Measurements from ENCODE around the gene C19orf25. TPM values are rescaled to one million over a fixed set of nuclear protein-coding genes. Genes with fewer than 3 reads are reported as not detected.
"Not testable (repeated sequence)": the region's sequence is repeated elsewhere in the genome, so short reads cannot be mapped to it uniquely, and the experiment has no call there.

Gene C19orf25
- total RNA-seq, 2 donors from 2014 or later = 54.0 to 93.0 TPM

DNA sequence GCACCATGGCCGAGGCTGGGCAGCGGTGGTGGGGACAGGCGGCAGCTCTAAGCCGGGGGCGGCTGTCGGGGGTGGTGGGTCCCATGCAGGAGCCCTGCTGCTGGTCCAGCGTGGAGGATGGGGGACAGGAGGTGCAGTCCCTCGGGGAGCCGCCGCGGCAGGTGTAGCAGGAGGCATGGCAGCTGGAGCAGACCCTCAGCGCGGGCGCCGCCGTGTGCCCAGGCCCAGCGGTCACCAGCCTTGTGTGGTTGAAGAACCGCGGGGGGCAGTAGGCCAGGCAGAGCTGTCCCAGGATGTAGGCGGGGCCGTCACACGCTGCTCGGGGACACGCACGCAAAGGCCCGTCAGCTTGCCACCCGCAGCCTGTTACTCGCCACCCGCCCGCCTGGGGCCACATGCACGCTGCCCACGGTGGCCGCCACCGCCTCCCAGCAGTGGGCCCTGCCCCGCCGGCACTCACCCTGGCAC lies 2.9 kb upstream of the C19orf25 start:
- no peaks in the 10 kb centered on the region for H3K4me1 ChIP-seq (replicated peaks)
- WGBS = 88% methylated on average over 27 of the region's 36 CpGs
- no peaks in the 10 kb centered on the region for H3K36me3 ChIP-seq
- no peak overlapping the region for H3K27ac ChIP-seq
- no peaks in the 10 kb centered on the region for H3K9me3 ChIP-seq
- H3K27me3 ChIP-seq (replicated peaks; ENCODE audit: insufficient read depth) = no peaks in the 10 kb centered on the region
- no peak for TF ChIP-seq POLR2AphosphoS5 (IDR thresholded peaks at IDR 0.05)
- TF ChIP-seq, protein P1, sequence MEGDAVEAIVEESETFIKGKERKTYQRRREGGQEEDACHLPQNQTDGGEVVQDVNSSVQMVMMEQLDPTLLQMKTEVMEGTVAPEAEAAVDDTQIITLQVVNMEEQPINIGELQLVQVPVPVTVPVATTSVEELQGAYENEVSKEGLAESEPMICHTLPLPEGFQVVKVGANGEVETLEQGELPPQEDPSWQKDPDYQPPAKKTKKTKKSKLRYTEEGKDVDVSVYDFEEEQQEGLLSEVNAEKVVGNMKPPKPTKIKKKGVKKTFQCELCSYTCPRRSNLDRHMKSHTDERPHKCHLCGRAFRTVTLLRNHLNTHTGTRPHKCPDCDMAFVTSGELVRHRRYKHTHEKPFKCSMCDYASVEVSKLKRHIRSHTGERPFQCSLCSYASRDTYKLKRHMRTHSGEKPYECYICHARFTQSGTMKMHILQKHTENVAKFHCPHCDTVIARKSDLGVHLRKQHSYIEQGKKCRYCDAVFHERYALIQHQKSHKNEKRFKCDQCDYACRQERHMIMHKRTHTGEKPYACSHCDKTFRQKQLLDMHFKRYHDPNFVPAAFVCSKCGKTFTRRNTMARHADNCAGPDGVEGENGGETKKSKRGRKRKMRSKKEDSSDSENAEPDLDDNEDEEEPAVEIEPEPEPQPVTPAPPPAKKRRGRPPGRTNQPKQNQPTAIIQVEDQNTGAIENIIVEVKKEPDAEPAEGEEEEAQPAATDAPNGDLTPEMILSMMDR (IDR thresholded peaks at IDR 0.05) = no peak
- TF ChIP-seq POLR2A (IDR thresholded peaks at IDR 0.05) = no peak
- intact Hi-C loops (cut with DNase I) = no loop called here
- no peak for DNase-seq (ENCODE audit: low spot score)
- H3K4me3 ChIP-seq = no peak overlapping the region

DNA sequence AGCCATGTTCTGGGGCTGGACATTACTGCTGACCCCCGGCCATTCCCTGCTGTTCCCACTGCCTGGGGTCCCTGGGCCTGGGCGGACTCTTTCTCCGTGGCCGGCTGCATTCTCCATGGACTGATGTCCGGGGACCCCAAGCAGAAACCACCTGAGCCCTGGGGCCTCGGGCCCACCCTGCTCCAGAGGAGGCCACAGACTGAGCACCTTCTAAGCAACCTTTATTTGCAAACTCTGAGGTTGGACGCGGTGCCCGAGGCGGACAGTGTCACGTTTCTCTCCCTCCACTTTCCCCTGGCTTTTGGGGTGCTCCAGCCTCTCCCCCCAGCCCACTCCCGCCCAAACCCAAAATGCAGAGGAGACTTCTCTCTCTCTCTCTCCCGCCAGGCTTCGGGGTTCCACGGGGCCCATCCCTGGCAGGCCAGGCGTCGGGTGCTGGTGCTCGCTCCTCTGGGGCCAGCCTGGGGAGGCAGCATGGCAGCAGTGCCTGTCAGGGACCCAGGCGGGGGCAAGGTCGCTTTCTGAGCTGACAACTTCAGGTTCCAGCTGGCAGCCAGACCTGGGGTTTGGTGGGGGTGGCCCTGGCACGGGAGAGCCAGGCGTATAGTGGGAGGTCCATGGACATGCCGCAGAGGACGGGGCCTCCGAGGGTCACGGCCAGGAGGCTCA lies 2.3 kb upstream of the C19orf25 start:
- no peaks in the 10 kb centered on the region for H3K36me3 ChIP-seq
- H3K4me1 ChIP-seq (replicated peaks) = no peaks in the 10 kb centered on the region
- WGBS = 89% methylated on average over 26 of the region's 26 CpGs
- H3K9me3 ChIP-seq = no peaks in the 10 kb centered on the region
- intact Hi-C loops (cut with DNase I) = no loop called here
- H3K27me3 ChIP-seq (replicated peaks; ENCODE audit: insufficient read depth) = no peaks in the 10 kb centered on the region
- H3K27ac ChIP-seq = no peak overlapping the region
- no peak overlapping the region for H3K4me3 ChIP-seq
- no peak for DNase-seq (ENCODE audit: low spot score)
- no peak for TF ChIP-seq POLR2AphosphoS5 (IDR thresholded peaks at IDR 0.05)

DNA sequence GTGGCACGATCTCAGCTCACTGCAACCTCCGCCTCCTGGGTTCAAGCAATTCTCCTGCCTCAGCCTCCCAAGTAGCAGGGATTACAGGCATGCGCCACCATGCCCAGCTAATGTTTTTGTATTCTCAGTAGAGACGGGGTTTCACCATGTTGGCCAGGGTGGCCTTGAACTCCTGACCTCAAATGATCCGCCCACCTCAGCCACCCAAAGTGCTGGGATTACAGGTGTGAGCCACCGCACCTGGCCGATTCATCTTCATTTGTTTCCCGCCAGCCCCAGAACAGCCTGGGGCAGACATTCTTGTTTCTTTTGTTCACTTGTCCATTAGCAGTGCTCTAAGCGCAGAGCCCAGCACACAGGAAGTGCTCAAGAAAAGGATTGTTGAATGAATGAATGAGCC lies 2.0 kb downstream of the C19orf25 start:
- H3K27ac ChIP-seq; H3K36me3 ChIP-seq; DNase-seq (ENCODE audit: low spot score); H3K9me3 ChIP-seq; H3K4me3 ChIP-seq; intact Hi-C loops (cut with DNase I); H3K4me1 ChIP-seq (replicated peaks); H3K27me3 ChIP-seq (replicated peaks; ENCODE audit: insufficient read depth): not testable (repeated sequence)
- WGBS = 94% methylated on average over 9 of the region's 9 CpGs

DNA sequence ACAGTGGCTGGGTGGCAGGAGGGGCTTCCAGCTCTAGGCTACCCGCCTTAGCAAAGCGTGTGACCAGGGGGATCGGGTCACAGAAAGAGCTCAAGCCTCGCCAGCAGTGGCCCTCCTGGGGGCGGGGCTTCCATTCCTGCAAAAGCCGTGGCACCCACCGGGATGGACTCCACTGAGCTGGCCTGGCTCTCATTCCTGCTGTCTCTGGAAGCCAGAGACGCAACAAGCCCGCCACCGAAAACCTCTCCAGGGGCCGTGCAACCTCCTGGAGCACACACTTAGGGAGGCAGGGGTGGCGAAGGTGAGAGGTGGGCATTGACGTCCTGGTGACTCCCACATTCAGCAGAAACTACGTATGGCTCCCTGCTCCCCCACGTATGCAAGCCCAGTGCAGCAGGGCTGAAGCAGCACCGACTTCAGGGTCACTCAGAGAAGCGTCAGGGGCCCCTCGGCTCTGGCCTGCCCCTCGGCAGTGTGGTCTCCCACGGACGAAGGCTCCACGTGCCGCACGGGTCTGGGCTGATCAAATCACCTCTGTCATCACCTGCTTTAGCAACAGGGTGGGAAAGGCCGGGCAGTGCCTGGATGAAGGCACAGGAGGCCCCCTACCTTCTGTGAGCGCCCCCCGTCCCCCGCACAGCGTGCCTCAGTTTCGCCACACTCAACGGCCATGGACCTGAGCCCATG lies 3.1 kb downstream of the C19orf25 start:
- no peak for TF ChIP-seq POLR2A (IDR thresholded peaks at IDR 0.05)
- WGBS = 93% methylated on average over 29 of the region's 31 CpGs
- Histone ChIP-seq H3K9me3 (no peaks in the 10 kb centered on the region), H3K4me3 (no peak overlapping the region), H3K27me3 (replicated peaks; ENCODE audit: insufficient read depth) (peaks cover 9% of the 10 kb centered on the region), H3K36me3 (no peaks in the 10 kb centered on the region), H3K4me1 (replicated peaks) (peaks cover 2% of the 10 kb centered on the region), H3K27ac (no peak overlapping the region)
- DNase-seq (ENCODE audit: low spot score) = no peak
- intact Hi-C loops (cut with DNase I) = no loop called here

DNA sequence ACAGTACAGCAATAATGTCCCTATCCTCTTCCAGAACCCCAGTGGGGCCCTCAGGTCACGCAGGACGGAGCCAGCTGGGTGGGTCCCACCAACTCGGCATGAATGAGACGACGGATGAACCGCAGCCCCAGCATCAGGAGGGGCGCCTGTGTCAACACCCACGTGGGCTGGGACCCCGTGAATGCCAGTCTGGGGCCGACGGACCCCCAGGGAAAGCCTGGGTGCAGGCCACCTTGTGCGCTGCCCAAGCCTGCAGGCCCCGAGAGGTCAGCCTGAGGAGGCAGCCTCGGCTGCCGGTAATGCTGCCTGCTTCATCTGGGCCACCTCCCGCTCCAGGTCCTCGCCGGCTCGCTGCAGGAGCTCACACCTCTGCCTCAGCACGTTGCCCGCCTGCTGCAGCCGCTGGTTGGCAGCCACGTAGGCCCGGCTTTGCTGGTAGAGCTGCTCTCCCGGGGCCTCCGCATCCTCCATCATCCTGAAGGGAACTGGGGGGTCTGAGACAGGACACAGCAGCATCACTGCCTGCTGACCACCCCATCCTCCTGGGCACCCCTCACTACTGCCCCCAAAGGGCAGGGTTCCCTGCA lies 4.2 kb downstream of the C19orf25 start:
- Histone ChIP-seq H3K9me3 (no peaks in the 10 kb centered on the region), H3K4me1 (replicated peaks) (peaks cover 13% of the 10 kb centered on the region), H3K27me3 (replicated peaks; ENCODE audit: insufficient read depth) (peaks cover 14% of the 10 kb centered on the region), H3K27ac (no peak overlapping the region), H3K4me3 (no peak overlapping the region), H3K36me3 (no peaks in the 10 kb centered on the region)
- intact Hi-C loops (cut with DNase I) = no loop called here
- WGBS = 89% methylated on average over 20 of the region's 26 CpGs
- no peak for DNase-seq (ENCODE audit: low spot score)
- TF ChIP-seq, protein P1 (IDR thresholded peaks at IDR 0.05) = no peak
- TF ChIP-seq POLR2A (IDR thresholded peaks at IDR 0.05) (no peak), POLR2AphosphoS5 (IDR thresholded peaks at IDR 0.05) (no peak)

DNA sequence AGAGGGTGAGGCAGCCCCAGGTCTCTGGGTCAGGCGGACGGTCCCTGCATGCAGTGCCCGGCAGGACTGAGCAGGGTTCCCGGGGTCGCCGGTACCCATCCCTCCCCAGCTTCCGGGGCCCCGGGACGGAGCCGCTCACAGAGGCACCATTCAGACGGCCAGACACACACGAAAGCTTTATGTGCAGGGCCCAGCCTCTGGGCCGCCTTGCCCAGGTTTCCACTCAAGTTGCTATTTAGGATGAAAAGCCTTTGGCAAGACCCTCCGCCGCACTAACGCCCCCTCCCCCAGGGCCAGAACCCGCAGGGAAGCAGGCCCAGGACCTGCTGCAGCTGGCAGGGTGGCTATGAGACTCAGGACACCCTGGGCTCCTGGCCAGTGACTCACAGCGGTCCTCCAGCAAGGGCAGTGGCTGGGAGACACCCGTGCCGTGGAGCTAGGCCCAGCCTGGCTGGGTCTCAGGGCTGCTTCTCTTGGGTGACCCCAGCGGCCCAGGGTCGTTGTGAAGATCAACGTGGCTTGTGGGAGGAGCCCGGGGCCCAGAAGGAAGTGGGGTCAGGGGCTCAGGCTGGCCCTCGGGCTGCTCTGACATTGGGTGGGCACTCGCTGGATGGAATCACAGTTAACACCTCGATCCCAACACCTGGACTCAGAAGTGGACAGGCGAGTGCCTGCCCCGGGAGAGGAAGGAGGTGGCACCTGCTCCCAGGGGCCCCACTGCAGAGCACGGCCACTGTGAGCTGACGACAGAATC lies 4.8 kb downstream of the C19orf25 start:
- Histone ChIP-seq H3K36me3 (no peaks in the 10 kb centered on the region), H3K27ac (no peak overlapping the region), H3K4me3 (no peak overlapping the region), H3K27me3 (replicated peaks; ENCODE audit: insufficient read depth) (peaks cover 16% of the 10 kb centered on the region), H3K4me1 (replicated peaks) (peaks cover 17% of the 10 kb centered on the region), H3K9me3 (no peaks in the 10 kb centered on the region)
- 77% methylated on average over 28 of the region's 31 CpGs for whole genome bisulfite sequencing
- no peak for DNase-seq (ENCODE audit: low spot score)
- intact Hi-C loops (cut with DNase I) = no loop called here
- TF ChIP-seq, protein P1 (IDR thresholded peaks at IDR 0.05) = no peak

Data from prostate gland (tissue), 2 donors.